ENCODE measurements around the gene COL25A1.

COL25A1 gene

GRCh38 chr4:108852691-108853090 lies 449.8 kb downstream of the COL25A1 start:
- no peak for DNase-seq (ENCODE audit: low spot score)

- DNase-seq (ENCODE audit: low spot score) = no peak
Measured at GRCh38 chr4:108851366-108851765, 451.1 kb downstream of the COL25A1 start.

- DNase-seq (ENCODE audit: low spot score) = no peak
Measured at GRCh38 chr4:108850219-108850649, 452.2 kb downstream of the COL25A1 start.

- no peak for DNase-seq (ENCODE audit: low spot score)
Measured at GRCh38 chr4:108849611-108850168, 452.8 kb downstream of the COL25A1 start.

GRCh38 chr4:108846568-108846967 lies 455.9 kb downstream of the COL25A1 start:
- no peak for DNase-seq (ENCODE audit: low spot score)

- DNase-seq (ENCODE audit: low spot score) = no peak
Measured at GRCh38 chr4:108840426-108840975, 462.0 kb downstream of the COL25A1 start.

GRCh38 chr4:108839333-108839732 lies 463.1 kb downstream of the COL25A1 start:
- DNase-seq (ENCODE audit: low spot score) = no peak

GRCh38 chr4:108838451-108838850 lies 464.0 kb downstream of the COL25A1 start:
- no peak for DNase-seq (ENCODE audit: low spot score)

GRCh38 chr4:108834835-108835384 lies 467.5 kb downstream of the COL25A1 start:
- DNase-seq (ENCODE audit: low spot score) = no peak

GRCh38 chr4:108834166-108834834 lies 468.2 kb downstream of the COL25A1 start:
- no peak for DNase-seq (ENCODE audit: low spot score)

- no peak for DNase-seq (ENCODE audit: low spot score)
Measured at GRCh38 chr4:108833046-108833445, 469.4 kb downstream of the COL25A1 start.

- DNase-seq (ENCODE audit: low spot score) = no peak
Measured at GRCh38 chr4:108831886-108832285, 470.6 kb downstream of the COL25A1 start.

GRCh38 chr4:108831291-108831690 lies 471.2 kb downstream of the COL25A1 start:
- DNase-seq (ENCODE audit: low spot score) = no peak

GRCh38 chr4:108830509-108831244 lies 471.8 kb downstream of the COL25A1 start:
- no peak for DNase-seq (ENCODE audit: low spot score)

- DNase-seq (ENCODE audit: low spot score) = no peak
Measured at GRCh38 chr4:108829966-108830492, 472.4 kb downstream of the COL25A1 start.

GRCh38 chr4:108828620-108829019 lies 473.8 kb downstream of the COL25A1 start:
- no peak for DNase-seq (ENCODE audit: low spot score)

- no peak for DNase-seq (ENCODE audit: low spot score)
Measured at GRCh38 chr4:108825737-108826136, 476.7 kb downstream of the COL25A1 start.

GRCh38 chr4:108821351-108821930 lies 481.0 kb downstream of the COL25A1 start:
- DNase-seq (ENCODE audit: low spot score) = no peak

- no peak for DNase-seq (ENCODE audit: low spot score)
Measured at GRCh38 chr4:108820492-108821350, 481.7 kb downstream of the COL25A1 start.

GRCh38 chr4:108814326-108814725 lies 488.1 kb downstream of the COL25A1 start:
- no peak for DNase-seq (ENCODE audit: low spot score)

- DNase-seq (ENCODE audit: low spot score) = no peak
Measured at GRCh38 chr4:108813261-108813660, 489.2 kb downstream of the COL25A1 start.

Measured in hematopoietic multipotent progenitor cell treated with erythropoietin and hydrocortisone succinate and interleukin-3 and kit ligand, for 15 days (in vitro differentiated cells).